Ishikawa (cell line): ENCODE measurements around the gene INPP5J.

Experiments
- CEBPB ChIP-seq: IDR thresholded peaks from 2 replicates; pipeline ENCODE4 v1.6.1; 2012
- CREB1 ChIP-seq: IDR thresholded peaks from 2 replicates; pipeline ENCODE4 v1.6.1; 2012; ENCODE audit warnings: low read depth
- EGR1 ChIP-seq: IDR thresholded peaks from 2 replicates; pipeline ENCODE4 v1.6.1; 2012
- EP300 ChIP-seq: IDR thresholded peaks from 2 replicates; pipeline ENCODE4 v1.6.1; 2012; ENCODE audit warnings: borderline replicate concordance
- FOXM1 ChIP-seq: IDR thresholded peaks from 2 replicates; pipeline ENCODE4 v1.6.1; 2012; ENCODE audit warnings: low read depth, borderline replicate concordance
- NFIC ChIP-seq: IDR thresholded peaks from 2 replicates; pipeline ENCODE4 v1.6.1; 2012
- RAD21 ChIP-seq: IDR thresholded peaks from 2 replicates; pipeline ENCODE4 v1.6.1; 2012; ENCODE audit warnings: low read depth
- TAF1 ChIP-seq: IDR thresholded peaks from 2 replicates; pipeline ENCODE4 v1.6.1; 2012; ENCODE audit warnings: low read depth, mild to moderate bottlenecking
- TCF12 ChIP-seq: IDR thresholded peaks from 2 replicates; pipeline ENCODE4 v1.6.1; 2012; ENCODE audit warnings: low read depth
- TEAD4 ChIP-seq: IDR thresholded peaks from 2 replicates; pipeline ENCODE4 v1.6.1; 2012
- YY1 ChIP-seq: IDR thresholded peaks from 2 replicates; pipeline ENCODE4 v1.6.1; 2012; ENCODE audit warnings: low read depth
- ZBTB7A ChIP-seq: IDR thresholded peaks from 2 replicates; pipeline ENCODE4 v1.6.1; 2012; ENCODE audit warnings: low read depth
- TF ChIP-seq, protein P1 (sequence below): IDR thresholded peaks from 2 replicates; pipeline ENCODE4 v1.6.1; 2012
- TF ChIP-seq, protein P2 (sequence below): IDR thresholded peaks from 2 replicates; pipeline ENCODE4 v1.6.1; 2012; ENCODE audit warnings: low read depth, mild to moderate bottlenecking
- TF ChIP-seq, protein P3 (sequence below): IDR thresholded peaks from 2 replicates; pipeline ENCODE4 v1.6.1; 2012

The INPP5J gene

DNA sequence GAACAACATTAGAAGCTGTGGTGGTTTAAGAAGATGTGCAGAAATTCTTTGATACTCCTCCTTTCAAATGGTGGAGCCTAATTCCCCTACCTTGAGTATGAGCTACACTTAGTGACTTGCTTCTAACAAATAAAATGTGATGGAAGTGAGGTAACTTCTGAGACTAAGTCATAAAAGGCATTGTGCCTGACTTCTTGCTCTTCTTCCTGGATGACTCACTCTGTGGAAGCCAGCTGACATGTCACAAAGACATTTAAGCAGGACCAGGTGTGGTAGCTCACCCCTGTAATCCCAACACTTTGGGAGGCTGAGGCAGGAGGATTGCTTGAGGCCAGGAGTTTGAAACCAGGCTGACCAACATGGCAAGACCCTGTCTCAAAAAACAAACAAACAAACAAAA lies 21.5 kb downstream of the INPP5J start:
- TF ChIP-seq TEAD4 (no peak), CEBPB (no peak), EGR1 (no peak), TCF12 (no peak), YY1 (no peak), CREB1 (no peak), NFIC (no peak), FOXM1 (no peak), TAF1 (no peak)
- TF ChIP-seq, protein P1, sequence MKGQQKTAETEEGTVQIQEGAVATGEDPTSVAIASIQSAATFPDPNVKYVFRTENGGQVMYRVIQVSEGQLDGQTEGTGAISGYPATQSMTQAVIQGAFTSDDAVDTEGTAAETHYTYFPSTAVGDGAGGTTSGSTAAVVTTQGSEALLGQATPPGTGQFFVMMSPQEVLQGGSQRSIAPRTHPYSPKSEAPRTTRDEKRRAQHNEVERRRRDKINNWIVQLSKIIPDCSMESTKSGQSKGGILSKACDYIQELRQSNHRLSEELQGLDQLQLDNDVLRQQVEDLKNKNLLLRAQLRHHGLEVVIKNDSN = no peak
- TF ChIP-seq, protein P2, sequence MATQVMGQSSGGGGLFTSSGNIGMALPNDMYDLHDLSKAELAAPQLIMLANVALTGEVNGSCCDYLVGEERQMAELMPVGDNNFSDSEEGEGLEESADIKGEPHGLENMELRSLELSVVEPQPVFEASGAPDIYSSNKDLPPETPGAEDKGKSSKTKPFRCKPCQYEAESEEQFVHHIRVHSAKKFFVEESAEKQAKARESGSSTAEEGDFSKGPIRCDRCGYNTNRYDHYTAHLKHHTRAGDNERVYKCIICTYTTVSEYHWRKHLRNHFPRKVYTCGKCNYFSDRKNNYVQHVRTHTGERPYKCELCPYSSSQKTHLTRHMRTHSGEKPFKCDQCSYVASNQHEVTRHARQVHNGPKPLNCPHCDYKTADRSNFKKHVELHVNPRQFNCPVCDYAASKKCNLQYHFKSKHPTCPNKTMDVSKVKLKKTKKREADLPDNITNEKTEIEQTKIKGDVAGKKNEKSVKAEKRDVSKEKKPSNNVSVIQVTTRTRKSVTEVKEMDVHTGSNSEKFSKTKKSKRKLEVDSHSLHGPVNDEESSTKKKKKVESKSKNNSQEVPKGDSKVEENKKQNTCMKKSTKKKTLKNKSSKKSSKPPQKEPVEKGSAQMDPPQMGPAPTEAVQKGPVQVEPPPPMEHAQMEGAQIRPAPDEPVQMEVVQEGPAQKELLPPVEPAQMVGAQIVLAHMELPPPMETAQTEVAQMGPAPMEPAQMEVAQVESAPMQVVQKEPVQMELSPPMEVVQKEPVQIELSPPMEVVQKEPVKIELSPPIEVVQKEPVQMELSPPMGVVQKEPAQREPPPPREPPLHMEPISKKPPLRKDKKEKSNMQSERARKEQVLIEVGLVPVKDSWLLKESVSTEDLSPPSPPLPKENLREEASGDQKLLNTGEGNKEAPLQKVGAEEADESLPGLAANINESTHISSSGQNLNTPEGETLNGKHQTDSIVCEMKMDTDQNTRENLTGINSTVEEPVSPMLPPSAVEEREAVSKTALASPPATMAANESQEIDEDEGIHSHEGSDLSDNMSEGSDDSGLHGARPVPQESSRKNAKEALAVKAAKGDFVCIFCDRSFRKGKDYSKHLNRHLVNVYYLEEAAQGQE = no peak
- TF ChIP-seq, protein P3, sequence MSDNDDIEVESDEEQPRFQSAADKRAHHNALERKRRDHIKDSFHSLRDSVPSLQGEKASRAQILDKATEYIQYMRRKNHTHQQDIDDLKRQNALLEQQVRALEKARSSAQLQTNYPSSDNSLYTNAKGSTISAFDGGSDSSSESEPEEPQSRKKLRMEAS = no peak

DNA sequence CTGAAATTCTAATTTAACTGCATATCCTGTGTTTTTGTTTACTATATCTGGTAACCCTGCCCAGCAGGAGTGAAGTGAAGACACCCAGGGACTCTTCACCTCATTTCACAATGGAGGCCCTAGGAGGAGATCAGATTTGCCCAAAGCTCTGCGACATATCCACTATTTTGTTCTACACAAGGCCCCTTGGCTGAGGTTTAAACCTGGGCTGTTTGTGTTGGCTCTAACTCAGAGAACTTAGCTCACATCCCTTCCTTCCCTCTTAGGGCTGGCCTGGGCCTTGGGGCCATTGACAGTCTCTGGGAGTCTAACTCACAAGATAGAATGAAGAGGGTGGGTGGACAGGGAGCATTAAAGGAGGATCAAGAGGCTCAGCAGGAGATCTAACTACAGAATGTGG lies 25.7 kb downstream of the INPP5J start:
- TF ChIP-seq, protein P2 = no peak
- TF ChIP-seq, protein P3 = no peak
- no peak for TF ChIP-seq EGR1
- TF ChIP-seq ZBTB7A = no peak
- no peak for TF ChIP-seq RAD21
- no peak for TF ChIP-seq TEAD4
- TF ChIP-seq NFIC = no peak
- TF ChIP-seq CREB1 = no peak

DNA sequence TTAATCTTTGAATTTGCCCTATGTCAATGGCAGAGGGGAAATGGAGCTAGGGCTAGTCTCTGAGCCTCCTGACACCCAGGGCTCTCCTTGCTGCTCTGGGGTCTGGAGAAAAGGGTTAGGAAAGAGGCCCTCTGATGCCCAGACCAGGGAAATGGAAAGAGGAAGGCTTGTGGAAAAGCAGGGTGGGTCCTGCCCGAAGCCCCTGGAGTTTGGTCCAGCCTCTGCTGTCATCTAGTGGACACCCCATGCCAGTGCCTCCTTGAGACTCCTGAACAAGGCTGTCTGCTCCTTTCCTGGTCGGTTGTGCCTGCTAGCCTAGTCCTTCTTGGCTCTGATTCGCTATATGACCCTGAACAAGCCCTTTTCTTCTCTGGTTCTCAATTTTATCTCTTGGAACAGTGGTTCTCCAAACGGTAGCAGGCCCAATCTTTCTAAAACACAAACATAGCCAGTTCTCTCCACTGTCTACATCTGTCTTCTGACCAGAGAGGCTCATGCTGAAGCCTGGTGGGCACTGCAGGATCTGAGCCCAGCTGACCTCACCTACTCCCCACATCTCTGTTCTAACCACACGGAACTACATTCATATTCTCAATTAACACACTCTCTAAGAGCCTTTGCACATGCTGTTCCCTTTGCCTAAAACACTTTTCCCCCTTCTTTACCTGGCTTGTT lies 26.3 kb downstream of the INPP5J start:
- peak; percentile 55; the same call in 1 of the 2 replicates for TF ChIP-seq ZBTB7A
- TF ChIP-seq EP300 = no peak
- no peak for TF ChIP-seq TCF12
- peak; percentile 99 for TF ChIP-seq RAD21
- no peak for TF ChIP-seq CEBPB

DNA sequence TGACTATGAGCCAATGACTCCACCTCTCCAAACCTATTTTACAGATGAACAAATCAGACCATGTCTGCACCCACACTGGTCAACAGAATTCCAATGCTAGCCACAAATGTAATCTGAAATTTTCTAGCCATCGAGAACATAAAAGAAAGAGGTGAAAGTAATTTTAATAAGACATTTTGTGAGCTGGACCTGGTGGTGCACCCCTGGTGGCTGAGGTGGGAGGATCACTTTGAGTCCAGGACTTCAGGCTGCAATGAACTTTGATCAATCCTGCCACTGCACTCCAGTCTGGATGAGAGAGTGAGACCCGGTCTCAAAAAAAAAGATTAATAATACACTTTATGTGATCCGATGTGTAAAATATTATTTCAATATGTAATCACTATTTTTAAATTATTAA lies 27.8 kb downstream of the INPP5J start:
- TF ChIP-seq, protein P1 = no peak
- TF ChIP-seq CEBPB (no peak), TEAD4 (no peak)

DNA sequence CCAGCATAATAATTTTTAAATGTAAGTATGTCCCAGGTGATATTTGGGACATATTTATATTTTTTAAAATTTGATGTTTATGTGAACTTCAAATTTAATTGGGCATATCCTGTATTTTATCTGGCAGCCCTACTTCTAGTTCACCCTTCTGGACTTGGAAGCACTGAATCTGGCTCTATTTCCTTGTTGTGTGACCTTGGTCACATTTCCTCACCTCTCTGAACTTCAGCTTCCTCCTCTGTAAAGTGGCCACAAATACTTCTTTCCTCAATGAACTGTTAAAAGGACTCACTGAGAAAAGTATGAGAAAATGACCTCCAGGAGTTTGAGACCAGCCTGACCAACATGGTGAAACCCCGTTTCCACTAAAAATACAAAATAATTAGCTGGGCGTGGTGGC lies 29.1 kb downstream of the INPP5J start:
- TF ChIP-seq CREB1 (no peak), TEAD4 (no peak), TAF1 (no peak), YY1 (no peak), EP300 (no peak), FOXM1 (no peak), RAD21 (no peak), TCF12 (no peak), CEBPB (no peak), EGR1 (no peak), ZBTB7A (no peak), NFIC (no peak)
- TF ChIP-seq, protein P1 = no peak
- TF ChIP-seq, protein P3 = no peak
- TF ChIP-seq, protein P2 = no peak
